Prostate gland (tissue), 2 donors: ENCODE measurements around the gene MUC20. TPM values are rescaled to one million over a fixed set of nuclear protein-coding genes. Genes with fewer than 3 reads are reported as not detected.

Source experiments
- DNase-seq: peaks from one replicate; pipeline ENCODE4 v3.0.0-alpha.2; 2019; ENCODE audit warnings: low spot score
- H3K27ac ChIP-seq, 2 donors: fragments of 200-600 bp; sonication (generic); 2 replicates each; pipeline ENCODE4 v1.5.1; 2017 to 2019
- H3K27me3 ChIP-seq: fragments of 200-600 bp; sonication (generic); replicated peaks from 2 replicates; pipeline ENCODE4 v1.5.1; 2019; ENCODE audit not compliant: insufficient read depth
- H3K36me3 ChIP-seq, 2 donors: fragments of 200-600 bp; sonication (generic); 1 replicate in 1 of 2; 2 replicates in 1 of 2; pipeline versions ENCODE4 v1.5.1 to v1.8.1; 2017 to 2019
- H3K4me1 ChIP-seq: fragments of 200-600 bp; sonication (generic); replicated peaks from 2 replicates; pipeline ENCODE4 v1.5.1; 2019
- H3K4me3 ChIP-seq, 2 donors: fragments of 200-600 bp; sonication (generic); 2 replicates each; pipeline ENCODE4 v1.5.1; 2017 to 2019
- H3K9me3 ChIP-seq: fragments of 200-600 bp; sonication (generic); 2 replicates; pipeline ENCODE4 v1.5.1; 2017
- POLR2A ChIP-seq: fragments of 450-650 bp; IDR thresholded peaks from one replicate; pipeline ENCODE4 v1.6.1; 2016; ENCODE audit warnings: antibody characterized with exemption, mild to moderate bottlenecking
- POLR2AphosphoS5 ChIP-seq: sonication (generic); formaldehyde crosslinking; IDR thresholded peaks from one replicate; pipeline ENCODE4 v1.6.1; 2017; ENCODE audit warnings: antibody characterized with exemption
- WGBS: methylation state at CpG from one replicate; pipeline ENCODE4 v1.1.5; 2018; 5-methylcytosine and 5-hydroxymethylcytosine counted together
- intact Hi-C: fragments of 100-400 bp; cut with DNase I; formaldehyde crosslinking; loops from one replicate; pipeline ENCODE4 v1.14.2; 2022
- total RNA-seq, 2 donors: library from RNA; depleted of rRNA; stranded (reverse); fragments of >200 nt; gene quantifications; one replicate each; pipeline ENCODE4 v1.1.0, GENCODE V29; 2016
- TF ChIP-seq, protein P1 (sequence below), 4 experiments: fragments of 200-600 bp in 2 of 4; fragments of 450-650 bp in 2 of 4; sonication (generic) in 2 of 4; IDR thresholded peaks; 1 replicate in 3 of 4; 2 replicates in 1 of 4; pipeline ENCODE4 v1.5.1; 2016 to 2019; ENCODE audit warnings: antibody characterized with exemption in 4 of 4, mild to moderate bottlenecking in 2 of 4, moderate library complexity in 2 of 4

The MUC20 gene
- total RNA-seq, 2 donors from 2014 or later: 17.9 to 49.0 TPM

DNA sequence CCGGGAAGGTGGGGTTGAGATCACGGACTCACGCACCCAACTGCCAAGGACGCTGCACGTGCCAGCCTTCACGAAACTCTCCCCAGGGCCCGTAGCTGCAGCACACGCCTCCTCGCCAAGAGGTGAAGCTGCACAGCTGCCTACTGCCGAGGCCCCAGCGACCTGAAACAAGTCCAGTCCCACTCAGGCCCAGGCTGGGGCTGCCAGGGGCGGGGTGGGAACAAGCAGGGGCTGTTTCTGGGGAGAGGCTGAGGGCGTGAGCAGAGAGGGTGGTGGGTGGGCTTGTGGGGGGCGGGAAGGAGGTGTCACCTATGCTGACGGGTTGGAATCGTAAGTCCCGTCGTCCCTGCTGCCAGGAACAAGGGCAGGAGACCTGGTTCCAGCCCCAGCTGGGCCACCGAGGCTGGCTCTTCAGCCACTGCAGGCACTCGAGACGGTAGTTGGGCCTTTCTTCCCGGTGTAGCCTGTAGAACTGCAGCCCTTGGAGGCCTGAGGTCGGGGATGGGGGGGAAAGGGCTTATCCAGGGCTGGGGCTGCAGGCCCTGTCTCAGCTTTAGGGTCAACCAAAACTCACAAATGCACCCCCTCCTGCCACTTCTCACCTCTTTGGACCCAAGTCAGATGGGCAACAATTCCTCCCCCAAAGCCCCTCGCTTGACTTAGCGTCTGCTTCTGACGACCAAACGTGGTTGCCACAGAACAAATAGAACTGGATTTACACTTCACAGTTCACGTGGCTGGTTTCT lies 44.4 kb downstream of the MUC20 start:
- H3K9me3 ChIP-seq: no peaks in the 10 kb centered on the region
- no peaks in the 10 kb centered on the region for H3K36me3 ChIP-seq
- no peak for TF ChIP-seq POLR2AphosphoS5
- TF ChIP-seq, protein P1, sequence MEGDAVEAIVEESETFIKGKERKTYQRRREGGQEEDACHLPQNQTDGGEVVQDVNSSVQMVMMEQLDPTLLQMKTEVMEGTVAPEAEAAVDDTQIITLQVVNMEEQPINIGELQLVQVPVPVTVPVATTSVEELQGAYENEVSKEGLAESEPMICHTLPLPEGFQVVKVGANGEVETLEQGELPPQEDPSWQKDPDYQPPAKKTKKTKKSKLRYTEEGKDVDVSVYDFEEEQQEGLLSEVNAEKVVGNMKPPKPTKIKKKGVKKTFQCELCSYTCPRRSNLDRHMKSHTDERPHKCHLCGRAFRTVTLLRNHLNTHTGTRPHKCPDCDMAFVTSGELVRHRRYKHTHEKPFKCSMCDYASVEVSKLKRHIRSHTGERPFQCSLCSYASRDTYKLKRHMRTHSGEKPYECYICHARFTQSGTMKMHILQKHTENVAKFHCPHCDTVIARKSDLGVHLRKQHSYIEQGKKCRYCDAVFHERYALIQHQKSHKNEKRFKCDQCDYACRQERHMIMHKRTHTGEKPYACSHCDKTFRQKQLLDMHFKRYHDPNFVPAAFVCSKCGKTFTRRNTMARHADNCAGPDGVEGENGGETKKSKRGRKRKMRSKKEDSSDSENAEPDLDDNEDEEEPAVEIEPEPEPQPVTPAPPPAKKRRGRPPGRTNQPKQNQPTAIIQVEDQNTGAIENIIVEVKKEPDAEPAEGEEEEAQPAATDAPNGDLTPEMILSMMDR (IDR thresholded peaks at IDR 0.05): no peak
- no peak for TF ChIP-seq POLR2A
- intact Hi-C loops: no loop called here
- WGBS: 79% methylated on average over 28 of the region's 28 CpGs
- no peak overlapping the region for H3K4me3 ChIP-seq
- no peak overlapping the region for H3K27ac ChIP-seq
- no peak for DNase-seq
- H3K27me3 ChIP-seq: peaks cover 3% of the 10 kb centered on the region
- H3K4me1 ChIP-seq: no peaks in the 10 kb centered on the region

DNA sequence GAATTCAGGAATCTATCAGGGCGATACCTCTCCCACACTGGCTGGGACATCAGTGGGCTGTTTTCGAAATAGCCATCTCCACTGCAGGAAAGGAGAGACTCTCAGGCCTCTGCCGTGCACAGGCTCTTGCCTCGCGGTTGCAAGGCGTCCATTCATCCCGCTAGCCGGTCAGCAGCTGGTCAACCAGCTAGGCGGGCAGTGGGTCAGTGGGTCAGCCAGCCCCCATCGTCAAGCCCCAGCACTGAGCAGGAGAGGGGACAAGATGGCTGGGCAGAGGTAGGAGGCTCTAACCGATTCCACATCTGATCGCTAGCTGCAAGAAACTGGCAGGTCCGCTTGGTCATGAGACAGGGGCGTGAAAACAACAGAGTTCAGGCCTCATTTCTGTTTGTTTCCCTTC lies 45.9 kb downstream of the MUC20 start:
- no peaks in the 10 kb centered on the region for H3K27me3 ChIP-seq
- no peak overlapping the region for H3K4me3 ChIP-seq
- H3K4me1 ChIP-seq: no peaks in the 10 kb centered on the region
- no peak for DNase-seq
- intact Hi-C loops: no loop called here
- H3K9me3 ChIP-seq: no peaks in the 10 kb centered on the region
- TF ChIP-seq POLR2A: no peak
- no peak for TF ChIP-seq POLR2AphosphoS5
- TF ChIP-seq, protein P1 (IDR thresholded peaks at IDR 0.05): no peak
- no peaks in the 10 kb centered on the region for H3K36me3 ChIP-seq
- 96% methylated on average over 14 of the region's 14 CpGs for WGBS
- no peak overlapping the region for H3K27ac ChIP-seq

DNA sequence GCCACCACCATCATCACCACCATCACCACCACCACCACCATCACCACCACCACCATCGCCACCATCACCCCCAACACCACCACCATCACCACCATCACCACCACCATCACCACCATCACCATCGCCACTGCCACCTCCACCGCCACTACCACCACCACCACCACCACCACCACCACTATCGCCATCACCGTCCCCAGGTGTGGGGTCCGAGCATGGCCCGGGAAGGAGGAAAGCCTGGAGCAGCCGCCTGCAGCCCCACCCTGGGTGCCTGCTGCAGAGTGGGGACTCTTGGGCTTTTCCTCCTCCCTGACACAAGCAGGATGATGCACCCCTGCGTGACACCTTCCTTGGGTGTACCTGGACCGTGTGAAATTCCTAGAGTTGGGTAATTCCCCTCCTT lies 47.0 kb downstream of the MUC20 start:
- Histone ChIP-seq H3K4me3 (no peak overlapping the region), H3K27ac (no peak overlapping the region), H3K27me3 (no peaks in the 10 kb centered on the region), H3K4me1 (no peaks in the 10 kb centered on the region), H3K9me3 (no peaks in the 10 kb centered on the region), H3K36me3 (no peaks in the 10 kb centered on the region)
- intact Hi-C loops: no loop called here
- TF ChIP-seq, protein P1 (IDR thresholded peaks at IDR 0.05): no peak
- TF ChIP-seq POLR2AphosphoS5: no peak
- no peak for TF ChIP-seq POLR2A
- no peak for DNase-seq
- 73% methylated on average over 10 of the region's 10 CpGs for WGBS

DNA sequence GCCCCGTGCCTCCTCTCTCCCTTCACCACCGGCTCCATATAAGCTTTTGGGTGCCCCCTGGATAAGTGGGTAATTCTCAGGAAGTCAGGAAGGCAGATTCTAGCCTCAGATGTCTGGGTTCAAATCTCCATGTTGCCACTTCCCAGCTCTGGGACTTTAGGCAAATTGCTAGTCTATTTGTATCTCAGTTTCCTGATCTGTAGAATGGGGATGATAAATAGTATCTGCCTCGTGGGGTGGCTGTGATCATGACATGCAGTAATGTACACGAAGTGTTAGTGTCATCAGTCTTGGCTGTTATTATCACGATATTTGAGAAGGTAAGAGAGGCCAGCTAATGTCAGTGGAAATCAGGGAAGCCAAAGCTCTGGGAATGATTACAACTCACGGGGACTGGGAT lies 47.6 kb downstream of the MUC20 start:
- H3K4me1 ChIP-seq: no peaks in the 10 kb centered on the region
- H3K36me3 ChIP-seq: no peaks in the 10 kb centered on the region
- H3K27me3 ChIP-seq: no peaks in the 10 kb centered on the region
- TF ChIP-seq POLR2AphosphoS5 (no peak), POLR2A (no peak)
- TF ChIP-seq, protein P1 (IDR thresholded peaks at IDR 0.05): no peak
- WGBS: 69% methylated on average over 6 of the region's 6 CpGs
- no peak for DNase-seq
- no peak overlapping the region for H3K4me3 ChIP-seq
- intact Hi-C loops: no loop called here
- H3K27ac ChIP-seq: no peak overlapping the region
- no peaks in the 10 kb centered on the region for H3K9me3 ChIP-seq

DNA sequence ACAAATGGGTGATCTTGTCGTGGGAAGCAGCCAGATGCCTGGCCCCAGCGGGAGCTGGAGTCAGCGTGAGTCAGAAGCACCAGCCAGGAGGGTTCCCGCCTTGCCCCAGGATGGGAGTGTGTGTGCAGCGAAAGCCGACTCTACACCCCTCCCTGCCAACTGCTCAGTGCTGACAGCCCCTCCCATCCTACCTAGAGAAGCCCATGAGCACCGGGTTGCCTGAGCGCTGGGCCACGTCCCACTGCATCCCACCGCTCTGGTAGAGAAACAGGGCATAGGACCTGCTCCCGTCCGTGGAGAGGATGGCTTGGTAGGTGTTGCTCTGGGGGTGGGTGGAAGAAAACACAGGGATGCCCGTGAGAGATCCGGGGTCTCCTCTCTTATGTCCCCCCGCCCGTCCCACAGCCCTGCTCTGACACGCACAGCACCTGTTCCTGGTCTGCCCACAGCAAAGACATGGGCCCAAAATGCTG lies 48.1 kb downstream of the MUC20 start:
- Histone ChIP-seq H3K27me3 (no peaks in the 10 kb centered on the region), H3K27ac (no peak overlapping the region), H3K36me3 (no peaks in the 10 kb centered on the region), H3K9me3 (no peaks in the 10 kb centered on the region), H3K4me3 (no peak overlapping the region), H3K4me1 (no peaks in the 10 kb centered on the region)
- intact Hi-C loops: no loop called here
- no peak for DNase-seq
- TF ChIP-seq POLR2AphosphoS5 (no peak), POLR2A (no peak)
- TF ChIP-seq, protein P1 (IDR thresholded peaks at IDR 0.05): no peak
- WGBS: 74% methylated on average over 15 of the region's 17 CpGs
